Activated CD4-positive, alpha-beta T cell treated with anti-CD3 and anti-CD28 coated beads for 36 hours (primary cell): ENCODE measurements around the gene SRGN. TPM values are rescaled to one million over a fixed set of nuclear protein-coding genes. Genes with fewer than 3 reads are reported as not detected.
A peak's percentile ranks its signal among the peaks of the same experiment; 100 is the strongest.
"Not testable (repeated sequence)": the region's sequence is repeated elsewhere in the genome, so short reads cannot be mapped to it uniquely, and the experiment has no call there.

Source experiments
- ATAC-seq: fragments of 200-7000 bp; cut with Tn5 transposase; one replicate; pipeline ENCODE4 v1.10.0; 2021; ENCODE audit warnings: mild to moderate bottlenecking, moderate library complexity
- CTCF ChIA-PET: fragments of 350-600 bp; sonication (Branson Sonifier 250); formaldehyde crosslinking; loops from one replicate; lab custom pipeline; 2021; ENCODE audit warnings: antibody characterized with exemption; lab: Charles Lee
- POLR2A ChIA-PET: fragments of 350-600 bp; sonication (Branson Sonifier 250); formaldehyde crosslinking; loops from one replicate; lab custom pipeline; 2021; ENCODE audit warnings: antibody characterized with exemption, inconsistent platforms; lab: Charles Lee
- DNase-seq: peaks from one replicate; pipeline ENCODE4 v3.0.0-alpha.2; 2020
- H3K27ac Mint-ChIP-seq: one replicate; pipeline ENCODE4 v1.8.0; 2021; ENCODE audit warnings: mixed read lengths
- H3K27me3 Mint-ChIP-seq: one replicate; pipeline ENCODE4 v1.8.0; 2021; ENCODE audit warnings: mixed read lengths
- H3K36me3 Mint-ChIP-seq: one replicate; pipeline ENCODE4 v1.8.0; 2021; ENCODE audit warnings: low read depth, mixed read lengths
- H3K4me1 Mint-ChIP-seq: one replicate; pipeline ENCODE4 v1.8.0; 2021; ENCODE audit warnings: mixed read lengths
- H3K4me3 Mint-ChIP-seq: one replicate; pipeline ENCODE4 v1.8.0; 2021; ENCODE audit warnings: mild to moderate bottlenecking, moderate library complexity, mixed read lengths
- H3K9me3 Mint-ChIP-seq: one replicate; pipeline ENCODE4 v1.8.0; 2021; ENCODE audit warnings: low read depth, mixed read lengths
- intact Hi-C, 2 experiments: fragments of 100-400 bp; cut with DNase I in 1 of 2; cut with micrococcal nuclease in 1 of 2; formaldehyde crosslinking; loops; one replicate each; pipeline versions ENCODE4 v1.14.2 to v1.15.1; 2022 to 2024; cut with DNase I, micrococcal nuclease
- total RNA-seq, 2 experiments: library from RNA; stranded (reverse); gene quantifications; one replicate each; pipeline ENCODE4 v1.2.3, GENCODE V29; 2021

The SRGN gene
- total RNA-seq, 2 experiments from 2014 or later: 375 to 400 TPM

- Mint-ChIP-seq H3K27me3 (no peaks in the 10 kb centered on the region), H3K27ac (no peak overlapping the region), H3K9me3 (no peaks in the 10 kb centered on the region), H3K4me3 (no peak overlapping the region), H3K36me3 (peaks cover 9% of the 10 kb centered on the region), H3K4me1 (peaks cover 10% of the 10 kb centered on the region)
- ATAC-seq (no peak), DNase-seq (no peak)
- intact Hi-C loops: no loop called here
- CTCF ChIA-PET: interaction anchor here (0.5 kb wide), 1 partner anchor 28 kb away, joined by 3 read pairs; no protein-coding TSS in a partner anchor
- POLR2A ChIA-PET: no interaction called here
Observed at GRCh38 chr10:69139961-69140360, 52.1 kb downstream of the SRGN start.

GRCh38 chr10:69141304-69141703 lies 53.4 kb downstream of the SRGN start:
- ATAC-seq (no peak), DNase-seq (no peak)
- Mint-ChIP-seq H3K27me3 (no peaks in the 10 kb centered on the region), H3K27ac (no peak overlapping the region), H3K4me3 (no peak overlapping the region), H3K36me3 (peaks cover 5% of the 10 kb centered on the region), H3K9me3 (no peaks in the 10 kb centered on the region), H3K4me1 (peaks cover 10% of the 10 kb centered on the region)
- CTCF ChIA-PET: interaction anchor here (1.1 to 1.2 kb wide), 2 partner anchors 17 to 160 kb away, joined by 3 to 5 read pairs; no protein-coding TSS in a partner anchor
- intact Hi-C loops: no loop called here
- POLR2A ChIA-PET: no interaction called here

- intact Hi-C loops, CTCF ChIA-PET, H3K9me3 Mint-ChIP-seq, ATAC-seq, H3K27ac Mint-ChIP-seq, H3K27me3 Mint-ChIP-seq, H3K36me3 Mint-ChIP-seq, DNase-seq, POLR2A ChIA-PET, H3K4me3 Mint-ChIP-seq: not testable (repeated sequence)
- H3K4me1 Mint-ChIP-seq: peaks cover 17% of the 10 kb centered on the region
Observed at GRCh38 chr10:69142074-69142473, 54.2 kb downstream of the SRGN start.

- Mint-ChIP-seq H3K27ac (no peak overlapping the region), H3K9me3 (no peaks in the 10 kb centered on the region), H3K27me3 (no peaks in the 10 kb centered on the region), H3K36me3 (peaks cover 6% of the 10 kb centered on the region), H3K4me3 (no peak overlapping the region), H3K4me1 (peaks cover 18% of the 10 kb centered on the region)
- no peak for DNase-seq
- ChIA-PET CTCF (no interaction called here), POLR2A (no interaction called here)
- no peak for ATAC-seq
- intact Hi-C loops: no loop called here
Observed at GRCh38 chr10:69142983-69143382, 55.1 kb downstream of the SRGN start.

- intact Hi-C loops: no loop called here
Observed at GRCh38 chr10:69145329-69145728, 57.4 kb downstream of the SRGN start.

GRCh38 chr10:69145864-69146263 lies 58.0 kb downstream of the SRGN start:
- Mint-ChIP-seq H3K27me3 (no peaks in the 10 kb centered on the region), H3K4me3 (no peak overlapping the region), H3K4me1 (peaks cover 17% of the 10 kb centered on the region), H3K27ac (no peak overlapping the region), H3K9me3 (no peaks in the 10 kb centered on the region), H3K36me3 (peaks cover 6% of the 10 kb centered on the region)
- DNase-seq (no peak), ATAC-seq (no peak)
- ChIA-PET POLR2A (no interaction called here), CTCF (interaction anchor here (1.6 kb wide), 1 partner anchor 9 kb away, joined by 4 read pairs; no protein-coding TSS in a partner anchor)
- intact Hi-C loops: no loop called here

More at GRCh38 chr10:69145329-69145728, 57.4 kb downstream of the SRGN start:
- DNase-seq (no peak), ATAC-seq (no peak)
- Mint-ChIP-seq H3K27ac (no peak overlapping the region), H3K4me1 (peaks cover 17% of the 10 kb centered on the region), H3K4me3 (no peak overlapping the region), H3K9me3 (no peaks in the 10 kb centered on the region), H3K27me3 (no peaks in the 10 kb centered on the region), H3K36me3 (peaks cover 6% of the 10 kb centered on the region)
- ChIA-PET POLR2A (no interaction called here), CTCF (no interaction called here)

- intact Hi-C loops: no loop called here
- Mint-ChIP-seq H3K4me1 (peaks cover 17% of the 10 kb centered on the region), H3K36me3 (peaks cover 6% of the 10 kb centered on the region), H3K4me3 (no peak overlapping the region), H3K27ac (peak overlapping the region; percentile 15), H3K27me3 (no peaks in the 10 kb centered on the region), H3K9me3 (no peaks in the 10 kb centered on the region)
- ATAC-seq (peak; percentile 16), DNase-seq (no peak)
- POLR2A ChIA-PET: no interaction called here
- CTCF ChIA-PET: interaction anchor here (1.0 to 1.6 kb wide), 3 partner anchors 8 to 53 kb away, joined by 3 to 4 read pairs (median 3); no protein-coding TSS in a partner anchor
Observed at GRCh38 chr10:69146759-69147158, 58.9 kb downstream of the SRGN start.

GRCh38 chr10:69151984-69152383 lies 64.1 kb downstream of the SRGN start:
- ChIA-PET POLR2A (no interaction called here), CTCF (no interaction called here)
- ATAC-seq: peak; percentile 55
- DNase-seq: peak; percentile 38
- H3K4me3 Mint-ChIP-seq: no peak overlapping the region
- H3K4me1 Mint-ChIP-seq: peaks cover 16% of the 10 kb centered on the region
- intact Hi-C loops: no loop called here
- H3K9me3 Mint-ChIP-seq: no peaks in the 10 kb centered on the region
- H3K27me3 Mint-ChIP-seq: no peaks in the 10 kb centered on the region
- no peaks in the 10 kb centered on the region for H3K36me3 Mint-ChIP-seq
- H3K27ac Mint-ChIP-seq: no peak overlapping the region

GRCh38 chr10:69153227-69153626 lies 65.3 kb downstream of the SRGN start:
- DNase-seq (no peak), ATAC-seq (no peak)
- Mint-ChIP-seq H3K36me3 (peaks cover under 1% of the 10 kb centered on the region), H3K27me3 (no peaks in the 10 kb centered on the region), H3K4me1 (peaks cover 11% of the 10 kb centered on the region), H3K27ac (no peak overlapping the region), H3K4me3 (no peak overlapping the region), H3K9me3 (no peaks in the 10 kb centered on the region)
- CTCF ChIA-PET: no interaction called here
- POLR2A ChIA-PET: interaction anchor here (0.6 kb wide), 1 partner anchor 821 kb away, joined by 3 read pairs; the partner anchor contains the start of gene HNRNPH3
- intact Hi-C loops: no loop called here

Other genes starting within 250 kb of the SRGN start
- gene DDX50, start 186.8 kb upstream of the SRGN start, total RNA-seq: 10 to 100 TPM; 61.6 to 81.6 TPM
- gene DDX21, start 131.9 kb upstream of the SRGN start, total RNA-seq: 100 to 1,000 TPM; 187 to 192 TPM
- 10 to 100 TPM; 12.9 to 15.6 TPM for gene KIFBP, start 99.3 kb upstream of the SRGN start, total RNA-seq
- gene VPS26A, start 36.1 kb downstream of the SRGN start, total RNA-seq: 10 to 100 TPM; 27.1 to 32.2 TPM
- 10 to 100 TPM; 46.6 to 54.1 TPM for gene SUPV3L1, start 92.1 kb downstream of the SRGN start, total RNA-seq
- under 1 TPM; 0.30 to 0.80 TPM for gene HKDC1, start 132.2 kb downstream of the SRGN start, total RNA-seq
- 100 to 1,000 TPM; 258 to 261 TPM for gene HK1, start 190.4 kb downstream of the SRGN start, total RNA-seq